GM18508 (cell line): ENCODE data around the gene ESYT2.
A peak's percentile ranks its signal among the peaks of the same experiment; 100 is the strongest.
"Not testable (repeated sequence)": the region's sequence is repeated elsewhere in the genome, so short reads cannot be mapped to it uniquely, and the experiment has no call there.

Experiments
- ATAC-seq: cut with Tn5 transposase; IDR thresholded peaks from one replicate; pipeline ENCODE4 v1.9.1; 2021; ENCODE audit warnings: moderate number of reproducible peaks; ENCODE audit not compliant: insufficient read depth, unreplicated experiment

The ESYT2 gene

GRCh38 chr7:158829342-158830210 is at the start of gene ESYT2:
Gene ESYT2, minus strand, starts transcription at chr7:158829509. Its CDS starts 91 bp downstream, at chr7:158829418.
- peak; percentile 80 for ATAC-seq

- ATAC-seq: not testable (repeated sequence)
Measured at GRCh38 chr7:158878151-158879079, 49.1 kb upstream of the ESYT2 start.

- no peak for ATAC-seq
Measured at GRCh38 chr7:158876984-158877383, 47.7 kb upstream of the ESYT2 start.

GRCh38 chr7:158869876-158870275 is 40.6 kb upstream of the ESYT2 start:
- no peak for ATAC-seq

- ATAC-seq: no peak
Measured at GRCh38 chr7:158868764-158869410, 39.6 kb upstream of the ESYT2 start.

GRCh38 chr7:158867214-158867984 is 38.1 kb upstream of the ESYT2 start:
- ATAC-seq: no peak

- ATAC-seq: no peak
Measured at GRCh38 chr7:158865977-158866376, 36.7 kb upstream of the ESYT2 start.

- ATAC-seq: no peak
Measured at GRCh38 chr7:158865462-158865922, 36.2 kb upstream of the ESYT2 start.

- ATAC-seq: no peak
Measured at GRCh38 chr7:158864833-158865232, 35.5 kb upstream of the ESYT2 start.

- no peak for ATAC-seq
Measured at GRCh38 chr7:158864507-158864820, 35.2 kb upstream of the ESYT2 start.

GRCh38 chr7:158863611-158864506 is 34.5 kb upstream of the ESYT2 start:
- ATAC-seq: no peak

- ATAC-seq: peak; percentile 60
Measured at GRCh38 chr7:158862985-158863610, 33.8 kb upstream of the ESYT2 start.

- no peak for ATAC-seq
Measured at GRCh38 chr7:158861936-158862704, 32.8 kb upstream of the ESYT2 start.

GRCh38 chr7:158861004-158861787 is 31.9 kb upstream of the ESYT2 start:
- no peak for ATAC-seq

- no peak for ATAC-seq
Measured at GRCh38 chr7:158860394-158860793, 31.1 kb upstream of the ESYT2 start.

GRCh38 chr7:158858592-158859503 is 29.5 kb upstream of the ESYT2 start:
- ATAC-seq: no peak
